Chondrocyte (in vitro differentiated cells): ENCODE results near the gene NOL9. TPM values are rescaled to one million over a fixed set of nuclear protein-coding genes. Genes with fewer than 3 reads are reported as not detected.

Experiments
- DNase-seq: peaks from one replicate; pipeline ENCODE4 v3.0.0; 2021; ENCODE audit warnings: mixed read lengths, low spot score
- H3K27ac Mint-ChIP-seq: one replicate; pipeline ENCODE4 v1.8.0; 2021; ENCODE audit warnings: mild to moderate bottlenecking, moderate library complexity, mixed read lengths; ENCODE audit not compliant: unreplicated experiment
- H3K27me3 Mint-ChIP-seq: 2 replicates; pipeline ENCODE4 v1.8.0; 2021; ENCODE audit warnings: low read depth, mixed read lengths
- H3K36me3 Mint-ChIP-seq: 2 replicates; pipeline ENCODE4 v1.8.0; 2021; ENCODE audit warnings: low read depth, mixed read lengths
- H3K4me1 Mint-ChIP-seq: 2 replicates; pipeline ENCODE4 v1.8.0; 2021; ENCODE audit warnings: low read depth, mild to moderate bottlenecking, mixed read lengths
- H3K4me3 Mint-ChIP-seq: one replicate; pipeline ENCODE4 v1.8.0; 2021; ENCODE audit warnings: mild to moderate bottlenecking, moderate library complexity, mixed read lengths; ENCODE audit not compliant: unreplicated experiment
- H3K9me3 Mint-ChIP-seq: 2 replicates; pipeline ENCODE4 v1.8.0; 2021; ENCODE audit warnings: low read depth, mixed read lengths
- CTCF ChIP-seq: fragments of 200-600 bp; sonication (generic); IDR thresholded peaks from 2 replicates; pipeline ENCODE4 v1.5.0; 2021; ENCODE audit warnings: antibody characterized with exemption, mild to moderate bottlenecking, moderate library complexity
- total RNA-seq: library from RNA; stranded (reverse); gene quantifications from 3 replicates; pipeline ENCODE4 v1.2.1, GENCODE V29; 2021

The NOL9 gene
- total RNA-seq, 1 donor from 2014 or later, result 27.0 TPM

- Mint-ChIP-seq H3K36me3 (peaks cover 20% of the 10 kb centered on the region), H3K27ac (no peak overlapping the region)
Observed at GRCh38 chr1:6534248-6534822, 20.0 kb downstream of the NOL9 start.

GRCh38 chr1:6531996-6532395 lies 22.3 kb downstream of the NOL9 start:
- no peak for DNase-seq
- Mint-ChIP-seq H3K27ac (no peak overlapping the region), H3K4me1 (peaks cover 7% of the 10 kb centered on the region), H3K27me3 (no peaks in the 10 kb centered on the region), H3K36me3 (peaks cover 25% of the 10 kb centered on the region), H3K9me3 (no peaks in the 10 kb centered on the region), H3K4me3 (no peak overlapping the region)
- TF ChIP-seq CTCF, result no peak

More at GRCh38 chr1:6534248-6534822, 20.0 kb downstream of the NOL9 start:
- Mint-ChIP-seq H3K9me3 (no peaks in the 10 kb centered on the region), H3K4me3 (no peak overlapping the region), H3K4me1 (peaks cover 18% of the 10 kb centered on the region), H3K27me3 (no peaks in the 10 kb centered on the region)
- no peak for DNase-seq
- TF ChIP-seq CTCF, result no peak

GRCh38 chr1:6530504-6531160 lies 23.7 kb downstream of the NOL9 start:
- no peak for DNase-seq
- Mint-ChIP-seq H3K4me3 (no peak overlapping the region), H3K27ac (peak overlapping the region; percentile 22), H3K4me1 (peaks cover 7% of the 10 kb centered on the region), H3K27me3 (no peaks in the 10 kb centered on the region), H3K9me3 (no peaks in the 10 kb centered on the region), H3K36me3 (peaks cover 30% of the 10 kb centered on the region)
- no peak for TF ChIP-seq CTCF

- Mint-ChIP-seq H3K27ac (no peak overlapping the region), H3K27me3 (no peaks in the 10 kb centered on the region), H3K4me3 (no peak overlapping the region), H3K36me3 (peaks cover 30% of the 10 kb centered on the region), H3K4me1 (peaks cover 3% of the 10 kb centered on the region), H3K9me3 (no peaks in the 10 kb centered on the region)
- TF ChIP-seq CTCF, result no peak
- no peak for DNase-seq
Observed at GRCh38 chr1:6528492-6528891, 25.8 kb downstream of the NOL9 start.

DNA sequence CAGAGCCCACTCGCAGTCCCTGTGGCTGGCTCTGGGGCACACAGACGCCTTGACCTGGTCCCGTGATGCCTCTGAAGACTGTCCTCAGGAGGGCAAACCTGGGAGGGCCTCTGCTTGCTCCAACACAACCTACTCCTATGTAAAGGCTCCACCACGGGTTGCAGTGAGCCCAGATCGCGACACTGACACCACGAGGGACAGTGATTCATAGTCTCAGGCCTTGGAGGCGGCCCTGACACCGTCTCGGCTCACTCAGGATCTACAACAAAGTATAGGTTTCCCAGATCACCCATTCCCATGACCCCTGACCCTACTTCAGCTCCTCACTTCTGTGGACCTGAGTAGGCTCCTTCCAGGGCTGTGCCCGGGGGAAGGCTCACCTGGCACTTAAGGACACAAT lies 28.0 kb downstream of the NOL9 start:
- H3K4me1 Mint-ChIP-seq, result peaks cover 9% of the 10 kb centered on the region
- no peak for TF ChIP-seq CTCF
- no peaks in the 10 kb centered on the region for H3K27me3 Mint-ChIP-seq
- H3K27ac Mint-ChIP-seq, result no peak overlapping the region
- peaks cover 17% of the 10 kb centered on the region for H3K36me3 Mint-ChIP-seq
- H3K4me3 Mint-ChIP-seq, result no peak overlapping the region
- no peaks in the 10 kb centered on the region for H3K9me3 Mint-ChIP-seq
- DNase-seq, result peak; percentile 47
